Lower leg skin (tissue), 4 donors: ENCODE measurements around the gene FOXO6. TPM values are rescaled to one million over a fixed set of nuclear protein-coding genes. Genes with fewer than 3 reads are reported as not detected.

Source experiments
- DNase-seq, 2 donors: peaks; one replicate each; pipeline ENCODE4 v3.0.0-alpha.2; 2019; ENCODE audit warnings: low spot score in 2 of 2
- H3K4me3 ChIP-seq: fragments of 200-600 bp; sonication (generic); 2 replicates; pipeline ENCODE4 v1.5.1; 2017; ENCODE audit warnings: mild to moderate bottlenecking, low read depth; ENCODE audit not compliant: poor library complexity, severe bottlenecking
- CTCF ChIP-seq, 3 donors: fragments of 450-650 bp; IDR thresholded peaks; one replicate each; pipeline ENCODE4 v1.5.1; 2016; ENCODE audit warnings: antibody characterized with exemption in 3 of 3, mild to moderate bottlenecking in 3 of 3, moderate library complexity in 2 of 3
- POLR2A ChIP-seq, 2 donors: fragments of 450-650 bp; IDR thresholded peaks; one replicate each; pipeline ENCODE4 v1.6.1; 2016 to 2017; ENCODE audit warnings: antibody characterized with exemption in 2 of 2, mild to moderate bottlenecking in 1 of 2, moderate library complexity in 1 of 2
- WGBS, 2 donors: methylation state at CpG; one replicate each; pipeline ENCODE4 v1.1.5; 2018; 5-methylcytosine and 5-hydroxymethylcytosine counted together
- intact Hi-C: fragments of 100-400 bp; cut with DNase I; formaldehyde crosslinking; loops from one replicate; pipeline ENCODE4 v1.15.0; 2023; ENCODE audit warnings: low total_unique reads
- total RNA-seq, 4 donors: library from RNA; depleted of rRNA; stranded (reverse); fragments of >200 nt; gene quantifications; one replicate each; pipeline ENCODE4 v1.1.0, GENCODE V29; 2016

The FOXO6 gene
- total RNA-seq, 4 donors from 2014 or later, result 0.15 to 3.5 (median 1.5) TPM

- TF ChIP-seq POLR2A (IDR thresholded peaks at IDR 0.05) (no peak), CTCF (IDR thresholded peaks at IDR 0.05) (no peak)
- WGBS, 2 donors, result 63 to 68% methylated on average over 6 of the region's 6 CpGs
- no peak for DNase-seq
- H3K4me3 ChIP-seq, result no peak overlapping the region
- intact Hi-C loops, result loop anchor here (5.0 kb wide), 2 partner anchors 135 to 150 kb away; no protein-coding TSS in a partner anchor
These were observed 56.5 kb downstream of the FOXO6 start for GRCh38 chr1:41417746-41418145.

- DNase-seq, result peak; percentile 86 to 97
These were observed 57.8 kb downstream of the FOXO6 start for GRCh38 chr1:41418857-41419583.

GRCh38 chr1:41419584-41420295 lies 58.5 kb downstream of the FOXO6 start:
- DNase-seq, result no peak
- TF ChIP-seq POLR2A (IDR thresholded peaks at IDR 0.05), result no peak
- TF ChIP-seq CTCF (IDR thresholded peaks at IDR 0.05), result no peak
- no peak overlapping the region for H3K4me3 ChIP-seq
- intact Hi-C loops, result loop anchor here (5.0 kb wide), 2 partner anchors 137 to 152 kb away; no protein-coding TSS in a partner anchor
- WGBS, 2 donors, result 57 to 65% methylated on average over 8 of the region's 8 CpGs

More at GRCh38 chr1:41418857-41419583, 57.8 kb downstream of the FOXO6 start:
- no peak for TF ChIP-seq CTCF (IDR thresholded peaks at IDR 0.05)
- no peak for TF ChIP-seq POLR2A (IDR thresholded peaks at IDR 0.05)
- intact Hi-C loops, result loop anchor here (5.0 kb wide), 2 partner anchors 137 to 152 kb away; no protein-coding TSS in a partner anchor
- WGBS, 2 donors, result 35 to 43% methylated on average over 12 to 16 of the region's 16 CpGs
- no peak overlapping the region for H3K4me3 ChIP-seq

- intact Hi-C loops, result no loop called here
- no peak overlapping the region for H3K4me3 ChIP-seq
- no peak for TF ChIP-seq POLR2A (IDR thresholded peaks at IDR 0.05)
- no peak for TF ChIP-seq CTCF (IDR thresholded peaks at IDR 0.05)
- 60 to 66% methylated on average over 4 of the region's 4 CpGs for WGBS, 2 donors
- DNase-seq, result no peak
These were observed 59.1 kb downstream of the FOXO6 start for GRCh38 chr1:41420351-41420750.

GRCh38 chr1:41420860-41421259 lies 59.6 kb downstream of the FOXO6 start:
- no peak overlapping the region for H3K4me3 ChIP-seq
- WGBS, 2 donors, result 70 to 80% methylated on average over 3 of the region's 3 CpGs
- no peak for DNase-seq
- intact Hi-C loops, result no loop called here
- TF ChIP-seq CTCF (IDR thresholded peaks at IDR 0.05) (no peak), POLR2A (IDR thresholded peaks at IDR 0.05) (no peak)
